Measurements from ENCODE around the gene TEKT5. TPM values are rescaled to one million over a fixed set of nuclear protein-coding genes. Genes with fewer than 3 reads are reported as not detected.

The TEKT5 gene
- total RNA-seq, 1 experiment from 2014 or later: not detected

GRCh38 chr16:10641555-10641952, 53.2 kb downstream of the TEKT5 start:
- no peaks in the 10 kb centered on the region for H3K36me3 ChIP-seq (ENCODE audit: insufficient read depth, low read length, poor library complexity, severe bottlenecking)
- DNase-seq (ENCODE audit: low spot score): no peak
- intact Hi-C loops (cut with micrococcal nuclease; ENCODE audit: unreplicated experiment): no loop called here
- POLR2A ChIA-PET (ENCODE audit: low non-redundant PET): no interaction called here
- H3K27me3 ChIP-seq (replicated peaks; ENCODE audit: insufficient read depth, low read depth, low read length, poor library complexity): no peaks in the 10 kb centered on the region
- no TSS peak for BruUV-seq (replicated peaks)
- H3K4me1 ChIP-seq (ENCODE audit: insufficient read depth, low read length, poor library complexity, severe bottlenecking): no peaks in the 10 kb centered on the region
- H3K4me3 ChIP-seq (ENCODE audit: low read depth, low read length, poor library complexity, severe bottlenecking): no peak overlapping the region
- CTCF ChIA-PET: no interaction called here
- no peak for TF ChIP-seq CTCF (conservative IDR thresholded peaks at IDR 0.05; ENCODE audit: low read depth, low read length)
- no peak overlapping the region for H3K27ac ChIP-seq (ENCODE audit: low read depth, low read length, poor library complexity, severe bottlenecking)
- H3K9me3 ChIP-seq (ENCODE audit: low read depth, low read length, poor library complexity, severe bottlenecking): no peaks in the 10 kb centered on the region

DNA sequence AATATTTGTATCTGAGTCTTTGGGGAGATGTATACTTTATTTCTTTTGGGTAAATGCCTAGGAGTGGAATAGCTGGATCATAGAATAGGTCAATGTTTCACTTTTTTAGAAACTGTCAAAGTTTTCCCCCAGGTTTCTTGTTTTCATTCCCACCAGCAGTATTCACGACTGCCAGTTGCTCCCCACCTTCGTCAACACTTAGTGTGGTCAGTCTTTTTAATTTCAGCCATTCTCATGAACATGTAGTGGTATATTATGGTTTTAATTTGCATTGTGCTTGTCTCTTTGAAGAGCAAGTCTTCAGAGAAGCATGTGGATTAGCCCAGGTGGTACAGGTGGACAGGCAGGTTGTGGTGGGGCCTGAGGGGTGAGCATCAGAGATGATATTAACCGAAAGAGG, 53.8 kb downstream of the TEKT5 start:
- POLR2A ChIA-PET (ENCODE audit: low non-redundant PET): no interaction called here
- no peak for DNase-seq (ENCODE audit: low spot score)
- no peak for TF ChIP-seq EZH2 (IDR thresholded peaks at IDR 0.05; ENCODE audit: borderline replicate concordance, low read depth, low read length, poor library complexity, severe bottlenecking)
- no peak for TF ChIP-seq CTCF (conservative IDR thresholded peaks at IDR 0.05; ENCODE audit: low read depth, low read length)
- no peaks in the 10 kb centered on the region for H3K36me3 ChIP-seq (ENCODE audit: insufficient read depth, low read length, poor library complexity, severe bottlenecking)
- CTCF ChIA-PET: no interaction called here
- H3K4me1 ChIP-seq (ENCODE audit: insufficient read depth, low read length, poor library complexity, severe bottlenecking): no peaks in the 10 kb centered on the region
- BruUV-seq (replicated peaks): no TSS peak
- H3K9me3 ChIP-seq (ENCODE audit: low read depth, low read length, poor library complexity, severe bottlenecking): no peaks in the 10 kb centered on the region
- H3K27me3 ChIP-seq (replicated peaks; ENCODE audit: insufficient read depth, low read depth, low read length, poor library complexity): no peaks in the 10 kb centered on the region
- intact Hi-C loops (cut with micrococcal nuclease; ENCODE audit: unreplicated experiment): no loop called here
- H3K27ac ChIP-seq (ENCODE audit: low read depth, low read length, poor library complexity, severe bottlenecking): no peak overlapping the region
- no peak overlapping the region for H3K4me3 ChIP-seq (ENCODE audit: low read depth, low read length, poor library complexity, severe bottlenecking)

GRCh38 chr16:10638101-10638500, 56.6 kb downstream of the TEKT5 start:
- no peaks in the 10 kb centered on the region for H3K27me3 ChIP-seq (replicated peaks; ENCODE audit: insufficient read depth, low read depth, low read length, poor library complexity)
- H3K27ac ChIP-seq (ENCODE audit: low read depth, low read length, poor library complexity, severe bottlenecking): no peak overlapping the region
- no peak overlapping the region for H3K4me3 ChIP-seq (ENCODE audit: low read depth, low read length, poor library complexity, severe bottlenecking)
- no peaks in the 10 kb centered on the region for H3K4me1 ChIP-seq (ENCODE audit: insufficient read depth, low read length, poor library complexity, severe bottlenecking)
- intact Hi-C loops (cut with micrococcal nuclease; ENCODE audit: unreplicated experiment): no loop called here
- CTCF ChIA-PET: interaction anchor here (0.6 kb wide), 1 partner anchor 12 kb away, joined by 5 read pairs; no protein-coding TSS in a partner anchor
- H3K36me3 ChIP-seq (ENCODE audit: insufficient read depth, low read length, poor library complexity, severe bottlenecking): no peaks in the 10 kb centered on the region
- no peak for DNase-seq (ENCODE audit: low spot score)
- H3K9me3 ChIP-seq (ENCODE audit: low read depth, low read length, poor library complexity, severe bottlenecking): no peaks in the 10 kb centered on the region
- TF ChIP-seq CTCF (conservative IDR thresholded peaks at IDR 0.05; ENCODE audit: low read depth, low read length): no peak
- no peak for TF ChIP-seq EZH2 (IDR thresholded peaks at IDR 0.05; ENCODE audit: borderline replicate concordance, low read depth, low read length, poor library complexity, severe bottlenecking)
- BruUV-seq (replicated peaks): no TSS peak
- POLR2A ChIA-PET (ENCODE audit: low non-redundant PET): no interaction called here

Data from A673 (cell line).